Osteocyte (in vitro differentiated cells): ENCODE results near the gene PSIP1. TPM values are rescaled to one million over a fixed set of nuclear protein-coding genes. Genes with fewer than 3 reads are reported as not detected.

Experiments
- DNase-seq: peaks from one replicate; pipeline ENCODE4 v3.0.0; 2021; ENCODE audit warnings: mixed read lengths; ENCODE audit not compliant: unreplicated experiment; ENCODE audit errors: extremely low spot score
- H3K27ac Mint-ChIP-seq: one replicate; pipeline ENCODE4 v1.8.0; 2021; ENCODE audit warnings: mild to moderate bottlenecking, mixed read lengths; ENCODE audit not compliant: unreplicated experiment
- H3K27me3 Mint-ChIP-seq: one replicate; pipeline ENCODE4 v1.8.0; 2021; ENCODE audit warnings: mixed read lengths; ENCODE audit not compliant: unreplicated experiment
- H3K36me3 Mint-ChIP-seq: one replicate; pipeline ENCODE4 v1.8.0; 2021; ENCODE audit warnings: mixed read lengths; ENCODE audit not compliant: unreplicated experiment
- H3K4me1 Mint-ChIP-seq: one replicate; pipeline ENCODE4 v1.8.0; 2021; ENCODE audit warnings: mixed read lengths; ENCODE audit not compliant: unreplicated experiment
- H3K4me3 Mint-ChIP-seq: one replicate; pipeline ENCODE4 v1.8.0; 2021; ENCODE audit warnings: mild to moderate bottlenecking, moderate library complexity, mixed read lengths; ENCODE audit not compliant: unreplicated experiment
- H3K9me3 Mint-ChIP-seq: one replicate; pipeline ENCODE4 v1.8.0; 2021; ENCODE audit warnings: mixed read lengths; ENCODE audit not compliant: unreplicated experiment
- CTCF ChIP-seq: fragments of 200-600 bp; sonication (generic); IDR thresholded peaks from 2 replicates; pipeline ENCODE4 v1.5.0; 2021; ENCODE audit warnings: antibody characterized with exemption, mild to moderate bottlenecking, moderate library complexity
- long read RNA-seq: library from polyadenylated mRNA; unstranded; transcript quantifications from one replicate; pipeline ENCODE4 v2.0.0, GENCODE V29; 2021
- total RNA-seq: library from RNA; stranded (reverse); gene quantifications from 2 replicates; pipeline ENCODE4 v1.2.1, GENCODE V29; 2021

PSIP1 gene
- total RNA-seq: 77.5 and 78.1 TPM in 2 replicates
- long read RNA-seq, partial matches to known transcripts: 15 of 21 reads
- long read RNA-seq, other reads (novel, unspliced or antisense): 6 of 21 reads

GRCh38 chr9:15510789-15511575 is at the start of gene PSIP1:
PSIP1 (minus strand) TSS chr9:15510970; CDS start chr9:15510188, 782 bp downstream.
- Mint-ChIP-seq H3K36me3 (peaks cover 18% of the 10 kb centered on the region), H3K9me3 (no peaks in the 10 kb centered on the region), H3K4me3 (peak within 1 kb of the TSS; percentile 98), H3K4me1 (peaks cover 27% of the 10 kb centered on the region), H3K27ac (peak within 1 kb of the TSS; percentile 100), H3K27me3 (no peaks in the 10 kb centered on the region)
- peak; percentile 91 for DNase-seq
- TF ChIP-seq CTCF: no peak

- Mint-ChIP-seq H3K36me3 (no peaks in the 10 kb centered on the region), H3K9me3 (no peaks in the 10 kb centered on the region), H3K27me3 (peaks cover 4% of the 10 kb centered on the region), H3K27ac (peak overlapping the region; percentile 94), H3K4me3 (peak overlapping the region; percentile 93), H3K4me1 (peaks cover 11% of the 10 kb centered on the region)
- DNase-seq: no peak
- TF ChIP-seq CTCF: no peak
These were observed 42.7 kb upstream of the PSIP1 start for GRCh38 chr9:15553528-15553898.

GRCh38 chr9:15552636-15553527 is 42.1 kb upstream of the PSIP1 start, which contains the start of gene CCDC171:
CCDC171 (plus strand) TSS chr9:15553043; CDS start chr9:15564089, 11,046 bp downstream.
- DNase-seq: peak; percentile 97
- Mint-ChIP-seq H3K4me1 (peaks cover 11% of the 10 kb centered on the region), H3K27ac (peak within 1 kb of the TSS; percentile 94), H3K27me3 (peaks cover 4% of the 10 kb centered on the region), H3K4me3 (peak within 1 kb of the TSS; percentile 93), H3K9me3 (no peaks in the 10 kb centered on the region), H3K36me3 (no peaks in the 10 kb centered on the region)
- no peak for TF ChIP-seq CTCF

GRCh38 chr9:15549611-15550010 is 38.8 kb upstream of the PSIP1 start:
- TF ChIP-seq CTCF: no peak
- peaks cover 9% of the 10 kb centered on the region for H3K27me3 Mint-ChIP-seq
- H3K4me1 Mint-ChIP-seq: peaks cover 11% of the 10 kb centered on the region
- no peaks in the 10 kb centered on the region for H3K9me3 Mint-ChIP-seq
- H3K4me3 Mint-ChIP-seq: no peak overlapping the region
- no peak for DNase-seq
- no peak overlapping the region for H3K27ac Mint-ChIP-seq
- H3K36me3 Mint-ChIP-seq: no peaks in the 10 kb centered on the region
